H4 (cell line): ENCODE data around the gene FBXW7. TPM values are rescaled to one million over a fixed set of nuclear protein-coding genes. Genes with fewer than 3 reads are reported as not detected.

Experiments used
- DNase-seq: peaks from one replicate; pipeline ENCODE4 v3.0.0-alpha.2; 2015; ENCODE audit warnings: low spot score
- total RNA-seq: library from RNA; depleted of rRNA; stranded (reverse); fragments of >200 nt; shearing (Covaris generic); gene quantifications from 2 replicates; pipeline ENCODE4 v1.2.3, GENCODE V29; 2014

The FBXW7 gene
- total RNA-seq, 1 experiment from 2014 or later = 17.9 TPM

GRCh38 chr4:152512483-152512882 is 23.4 kb downstream of the FBXW7 start:
- no peak for DNase-seq

GRCh38 chr4:152510349-152511147 is 25.3 kb downstream of the FBXW7 start:
- no peak for DNase-seq

- no peak for DNase-seq
These were observed 26.2 kb downstream of the FBXW7 start for GRCh38 chr4:152509595-152510225.

GRCh38 chr4:152508818-152509217 is 27.1 kb downstream of the FBXW7 start:
- no peak for DNase-seq

- no peak for DNase-seq
These were observed 27.5 kb downstream of the FBXW7 start for GRCh38 chr4:152508386-152508785.

GRCh38 chr4:152503653-152504290 is 32.1 kb downstream of the FBXW7 start:
- no peak for DNase-seq

- no peak for DNase-seq
These were observed 33.9 kb downstream of the FBXW7 start for GRCh38 chr4:152501846-152502536.

- peak; percentile 77 for DNase-seq
These were observed 35.0 kb downstream of the FBXW7 start for GRCh38 chr4:152500800-152501434.

- no peak for DNase-seq
These were observed 35.6 kb downstream of the FBXW7 start for GRCh38 chr4:152500275-152500674.

- DNase-seq = no peak
These were observed 36.5 kb downstream of the FBXW7 start for GRCh38 chr4:152499344-152499743.

GRCh38 chr4:152494020-152494419 is 41.9 kb downstream of the FBXW7 start:
- DNase-seq = no peak

- DNase-seq = no peak
These were observed 47.6 kb downstream of the FBXW7 start for GRCh38 chr4:152488246-152488645.

GRCh38 chr4:152486429-152487389 is 49.2 kb downstream of the FBXW7 start:
- DNase-seq = no peak

- DNase-seq = peak; percentile 88
These were observed 50.1 kb downstream of the FBXW7 start for GRCh38 chr4:152485726-152486276.

GRCh38 chr4:152482211-152482610 is 53.7 kb downstream of the FBXW7 start:
- DNase-seq = no peak

GRCh38 chr4:152480901-152481300 is 55.0 kb downstream of the FBXW7 start:
- DNase-seq = no peak

- no peak for DNase-seq
These were observed 55.6 kb downstream of the FBXW7 start for GRCh38 chr4:152480326-152480725.

GRCh38 chr4:152479428-152480026 is 56.4 kb downstream of the FBXW7 start:
- DNase-seq = peak; percentile 26

- DNase-seq = no peak
These were observed 57.2 kb downstream of the FBXW7 start for GRCh38 chr4:152478461-152479237.
